NOMO-1 treated with dmso at 0.1 percent for 144 hours (cell line): ENCODE measurements around the gene PROSER3.

ENCODE experiments used
- DNase-seq: peaks from one replicate; lab custom pipeline; 2025; ENCODE audit not compliant: unreplicated experiment; lab: John Stamatoyannopoulos, UW

PROSER3 gene

DNA sequence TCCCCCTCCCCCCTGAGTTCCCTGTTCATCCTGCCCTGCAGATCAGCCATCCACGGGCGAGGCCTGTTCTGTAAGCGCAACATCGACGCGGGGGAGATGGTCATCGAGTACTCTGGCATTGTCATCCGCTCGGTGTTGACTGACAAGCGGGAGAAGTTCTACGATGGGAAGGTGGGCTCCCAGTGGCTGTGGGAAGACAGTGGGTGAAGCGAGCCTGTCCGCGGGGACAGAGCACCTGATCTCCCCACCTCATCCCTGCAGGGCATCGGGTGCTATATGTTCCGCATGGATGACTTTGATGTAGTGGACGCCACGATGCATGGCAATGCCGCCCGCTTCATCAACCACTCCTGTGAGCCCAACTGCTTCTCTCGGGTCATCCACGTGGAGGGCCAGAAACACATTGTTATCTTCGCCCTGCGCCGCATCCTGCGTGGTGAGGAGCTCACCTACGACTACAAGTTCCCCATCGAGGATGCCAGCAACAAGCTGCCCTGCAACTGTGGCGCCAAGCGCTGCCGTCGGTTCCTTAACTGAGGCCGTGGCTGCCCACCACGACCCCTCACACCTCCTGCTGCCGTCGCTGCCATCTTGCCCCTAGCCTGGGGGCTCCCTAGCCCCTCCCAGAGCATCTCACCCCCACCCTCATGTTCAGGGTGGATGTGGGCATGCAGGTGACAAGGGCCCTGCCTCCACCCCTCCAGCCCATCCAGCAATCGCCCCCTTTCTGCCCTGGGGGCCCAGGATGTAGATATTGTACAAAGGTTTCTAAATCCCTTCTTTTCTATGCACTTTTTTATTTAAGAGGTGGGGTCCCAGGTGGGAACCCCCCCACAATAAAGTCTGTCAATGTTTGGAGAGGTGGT, 19.7 kb upstream of the PROSER3 start:
- DNase-seq: no peak

DNA sequence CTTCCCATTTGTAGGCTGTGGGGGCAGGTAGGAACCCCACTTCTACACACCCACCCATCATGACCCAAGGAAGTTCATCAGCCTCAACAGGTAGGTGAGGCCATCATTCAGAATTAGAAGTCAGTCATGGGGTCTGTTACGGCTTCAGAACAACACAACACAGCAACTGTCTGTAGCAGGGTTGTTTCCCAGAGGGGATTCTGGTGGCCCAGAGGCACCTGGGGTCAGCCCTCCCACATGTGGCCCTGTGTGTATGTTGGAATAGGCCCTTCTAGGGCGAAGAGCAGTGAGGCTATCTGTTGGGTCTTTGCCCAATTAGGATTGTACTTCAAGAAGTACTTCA, 19.1 kb upstream of the PROSER3 start:
- DNase-seq: no peak

DNA sequence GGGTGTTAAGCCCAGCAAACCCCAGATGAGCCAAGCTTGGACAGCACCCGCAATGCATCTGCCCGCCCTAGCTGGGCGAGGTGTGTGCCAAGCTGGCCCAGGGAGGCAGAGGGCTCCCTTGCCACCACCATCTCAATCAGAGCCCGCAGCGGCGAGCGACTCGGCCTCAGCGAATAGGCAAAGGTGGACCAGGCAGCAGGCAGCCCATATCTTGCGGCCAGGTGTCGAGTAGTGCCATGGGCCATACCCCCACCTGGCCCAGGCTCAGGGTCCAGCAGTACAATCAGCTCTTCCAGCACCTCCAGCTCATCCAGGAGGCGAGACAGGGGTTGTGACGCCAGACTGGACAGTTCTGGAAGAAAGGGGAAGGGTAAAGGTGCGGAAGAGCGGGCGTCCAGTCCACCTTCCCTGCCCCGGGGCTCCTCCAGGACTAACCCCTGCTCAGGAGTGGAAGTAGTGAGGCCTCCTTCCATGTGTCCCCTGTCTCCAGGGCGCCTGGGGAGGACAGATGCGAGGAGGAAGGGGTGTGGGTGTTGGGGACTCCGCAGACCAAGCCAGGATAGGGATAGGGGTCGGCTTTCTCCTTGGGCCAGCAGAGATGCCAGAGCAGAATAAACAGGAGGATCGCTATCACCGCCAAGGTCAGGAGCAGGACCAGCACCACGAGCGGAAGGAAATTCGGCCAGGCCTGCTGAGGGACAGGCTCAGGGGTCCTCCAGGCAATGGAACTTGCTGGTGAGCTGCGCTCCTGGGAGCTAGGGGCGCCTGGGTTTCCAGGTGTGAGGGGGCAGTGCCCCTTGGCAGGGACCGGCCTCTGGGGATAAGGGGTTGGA, 18.5 kb upstream of the PROSER3 start:
- no peak for DNase-seq

DNA sequence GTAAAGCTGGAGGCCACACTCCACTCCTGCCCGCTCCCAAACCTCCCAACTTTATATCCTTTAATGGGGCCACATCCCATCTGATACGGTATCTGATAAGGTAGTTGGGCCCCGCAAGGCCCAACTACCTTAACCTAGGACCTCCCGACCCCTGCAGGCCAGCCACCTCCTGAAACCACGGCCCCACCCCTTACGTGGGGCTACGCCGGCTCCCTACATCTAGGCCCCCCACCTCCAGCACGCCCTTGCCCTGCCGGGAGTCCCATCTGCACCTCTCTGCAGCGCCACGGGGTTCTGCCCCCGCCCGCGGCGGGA, 17.9 kb upstream of the PROSER3 start:
- no peak for DNase-seq

DNA sequence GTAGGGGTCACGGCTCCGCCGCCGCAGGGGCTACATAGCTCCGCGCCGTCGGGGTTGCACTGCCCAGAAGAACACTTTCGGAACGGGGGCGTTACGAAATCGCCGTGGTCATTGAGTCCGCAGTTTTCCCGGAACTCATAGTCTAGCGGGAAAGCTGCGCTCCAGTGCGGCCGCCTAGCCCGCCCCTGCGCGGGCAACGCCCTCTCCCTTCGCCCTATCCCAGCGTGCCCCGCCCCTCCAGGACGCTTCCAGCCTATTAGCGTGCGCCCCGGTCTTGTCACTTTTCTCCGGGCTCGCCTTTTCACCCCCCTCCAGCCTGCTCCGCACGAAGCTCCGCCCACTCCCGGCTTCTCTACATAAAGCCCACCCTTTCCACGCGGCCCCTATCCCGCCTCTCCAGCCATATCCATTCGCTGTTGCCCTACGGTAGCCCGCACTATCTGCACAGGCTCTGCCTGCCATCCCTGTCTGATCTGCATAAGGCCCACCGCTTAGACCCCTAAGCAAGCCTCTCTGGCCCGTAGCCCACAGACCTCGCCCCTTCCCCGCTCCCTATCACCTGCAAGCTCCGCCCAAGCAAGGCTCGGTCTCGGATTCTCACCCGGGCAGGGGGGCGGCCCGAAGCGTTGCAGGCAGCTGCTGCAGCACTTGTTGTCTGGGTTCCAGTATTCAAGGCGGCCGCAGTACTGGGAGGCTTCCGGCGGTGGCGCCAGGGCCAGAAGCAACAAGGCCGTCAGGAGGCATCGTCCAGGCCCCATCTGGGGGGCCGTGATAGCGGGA, 17.4 kb upstream of the PROSER3 start:
- DNase-seq: peak; percentile 95

DNA sequence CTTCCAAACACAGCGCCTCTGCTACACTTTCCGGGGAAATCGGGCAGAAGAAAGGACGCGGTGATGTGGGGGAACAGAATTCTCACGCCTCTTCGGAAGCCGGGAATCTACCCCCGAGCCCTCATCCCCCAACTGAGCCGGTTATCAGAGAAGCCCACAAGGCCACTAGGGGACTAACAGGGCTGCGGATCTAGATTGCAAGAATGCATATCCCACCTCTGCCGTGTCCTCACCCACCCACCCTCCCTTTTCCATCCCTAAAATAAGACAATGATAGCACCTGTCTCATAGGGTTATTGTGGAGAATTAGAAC, 16.8 kb upstream of the PROSER3 start:
- DNase-seq: no peak

DNA sequence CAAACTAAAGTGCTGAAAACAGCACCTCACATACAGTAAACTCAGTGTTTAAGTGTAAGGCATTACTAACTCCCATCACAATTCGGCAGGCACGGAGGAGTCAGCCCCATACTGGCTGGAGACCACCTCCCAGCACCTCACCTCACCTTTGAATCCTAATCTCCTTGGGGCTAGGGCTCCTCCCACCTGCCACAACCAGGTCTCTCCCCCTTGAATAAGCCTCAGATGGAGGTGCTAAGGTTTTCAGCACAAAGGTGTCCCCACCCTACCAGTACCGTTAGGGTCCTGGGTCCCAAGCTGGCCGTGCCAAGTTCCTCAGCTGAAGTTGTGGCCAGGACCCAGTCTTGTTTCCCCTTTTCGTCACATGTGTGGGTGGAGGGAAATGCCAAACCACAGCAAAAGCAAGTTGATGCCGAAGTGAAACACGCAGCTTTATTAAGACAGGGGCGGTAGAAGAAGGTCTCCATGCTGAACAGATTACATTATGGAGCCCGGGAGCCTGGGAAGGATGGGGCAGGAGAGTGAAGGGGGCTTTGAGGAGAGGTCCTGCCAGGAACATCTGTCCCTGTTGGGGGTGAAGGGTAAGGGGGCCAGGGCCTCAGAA, 15.8 kb upstream of the PROSER3 start, which contains the start of gene IGFLR1:
IGFLR1 (minus strand) TSS at position 332 of the 604 bp plus-strand sequence. CDS start 1,272 bp downstream, outside the sequence.
- peak; percentile 58 for DNase-seq

DNA sequence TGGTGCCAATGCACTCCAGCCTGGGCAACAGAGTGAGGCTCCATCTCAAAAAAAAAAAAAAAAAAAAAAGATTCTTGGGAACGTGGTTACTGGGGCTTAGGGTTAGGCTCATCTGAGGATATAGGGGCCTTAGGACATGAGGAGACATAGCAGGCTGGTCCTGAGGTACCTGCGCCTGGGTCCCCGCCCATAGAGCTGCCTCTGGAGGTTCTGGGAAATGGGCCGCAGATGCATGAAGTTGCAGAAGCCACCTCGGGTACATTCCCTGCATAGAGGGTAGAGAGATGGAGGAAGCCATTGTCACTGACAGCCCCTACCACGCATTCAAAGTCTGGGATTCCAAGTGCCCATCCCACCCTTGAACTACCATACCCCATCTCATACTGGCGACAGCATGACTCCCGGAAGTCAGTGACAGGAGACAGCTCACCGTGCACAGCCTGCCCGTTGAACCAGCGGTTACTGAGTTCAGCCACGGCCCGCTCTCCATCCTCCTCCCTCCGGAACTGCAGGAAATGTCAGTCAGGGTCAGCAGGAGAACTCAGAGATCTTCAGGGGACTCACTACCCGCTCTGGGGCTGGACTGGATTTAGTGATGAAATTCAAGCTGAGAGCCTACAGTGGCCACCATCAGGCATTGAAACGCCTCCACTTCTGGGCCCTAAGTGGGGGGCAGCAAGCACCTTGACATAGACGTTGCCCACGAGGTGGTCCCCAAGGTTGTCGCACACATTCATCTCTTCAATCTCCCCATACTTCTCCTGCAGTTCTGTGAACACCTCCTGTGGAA, 14.1 kb upstream of the PROSER3 start:
- no peak for DNase-seq

DNA sequence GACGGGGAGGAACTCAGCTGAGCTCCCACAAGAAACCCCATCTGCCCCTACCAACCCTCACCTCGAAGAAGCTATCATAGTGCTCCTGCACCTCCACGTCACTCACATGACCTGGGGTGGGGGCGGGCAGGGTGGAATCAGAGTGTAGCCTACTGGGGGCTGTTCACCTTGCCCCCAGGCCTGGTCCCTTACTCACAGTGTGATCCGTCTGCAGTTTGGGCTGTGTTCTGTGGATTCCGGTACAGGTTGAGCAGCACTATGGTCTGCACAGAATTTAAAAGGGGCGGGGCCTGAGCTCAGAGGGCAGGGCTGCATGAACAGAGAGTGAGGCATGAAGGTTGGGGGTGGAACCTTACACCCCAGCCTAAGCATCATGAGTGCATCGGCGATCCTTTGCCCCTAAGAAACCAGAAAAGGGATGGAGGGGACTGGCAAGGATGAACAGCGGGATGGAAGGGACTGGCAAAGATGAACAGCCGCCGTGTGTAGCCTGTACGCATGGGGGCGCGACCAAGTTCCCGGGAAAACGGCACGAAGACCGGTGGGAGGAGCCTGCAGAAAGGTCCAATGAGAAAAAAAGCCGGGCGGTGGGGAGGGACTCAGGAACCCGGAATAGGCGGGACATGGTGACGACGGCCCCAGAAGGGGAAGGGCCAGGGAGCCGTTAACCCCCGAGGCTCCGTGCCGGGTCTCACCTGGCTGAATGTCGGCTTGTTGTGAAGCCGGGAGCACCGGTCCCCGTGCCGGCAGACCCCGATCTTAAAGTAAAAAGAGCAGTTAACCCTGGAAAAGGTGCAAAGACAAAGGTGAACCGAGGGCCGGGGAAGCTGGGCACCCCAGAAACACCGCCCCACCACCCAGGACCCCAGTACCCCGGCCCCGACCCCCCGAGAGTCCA, 13.3 kb upstream of the PROSER3 start:
- peak; percentile 86 for DNase-seq

DNA sequence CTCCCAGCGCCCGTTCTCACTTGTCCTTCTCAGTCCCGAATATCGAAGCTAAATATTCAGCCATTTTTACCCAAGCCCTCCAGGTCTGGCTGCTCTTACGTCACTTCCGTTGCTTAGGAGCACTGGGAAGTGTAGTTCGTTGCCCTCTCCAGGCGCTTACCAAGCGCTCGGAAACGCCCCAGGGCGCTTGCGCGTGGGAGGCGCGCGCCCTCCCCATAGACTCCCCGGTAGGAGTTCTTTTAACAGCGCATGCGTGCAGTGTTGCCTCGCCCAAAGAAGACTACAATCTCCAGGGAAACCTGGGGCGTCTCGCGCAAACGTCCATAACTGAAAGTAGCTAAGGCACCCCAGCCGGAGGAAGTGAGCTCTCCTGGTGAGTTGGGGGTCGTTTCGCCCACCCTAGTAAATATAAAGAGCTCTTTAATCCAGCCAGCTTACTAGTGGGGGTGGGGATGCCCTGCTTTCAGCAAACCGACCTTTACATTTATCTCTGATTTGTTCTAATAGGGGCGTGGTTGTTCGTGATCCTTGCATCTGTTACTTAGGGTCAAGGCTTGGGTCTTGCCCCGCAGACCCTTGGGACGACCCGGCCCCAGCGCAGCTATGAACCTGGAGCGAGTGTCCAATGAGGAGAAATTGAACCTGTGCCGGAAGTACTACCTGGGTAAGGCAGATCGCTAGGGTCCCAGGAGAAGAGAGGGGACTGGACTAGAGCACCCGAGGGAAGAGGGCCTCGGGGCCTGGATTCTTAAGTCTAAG, 12.5 kb upstream of the PROSER3 start, which contains the start of the genes PSENEN and U2AF1L4:
PSENEN (plus strand) TSS at position 324 of the 759 bp plus-strand sequence; CDS start at position 604, 280 bp downstream.
U2AF1L4 (minus strand) TSS at position 91 of the 759 bp plus-strand sequence; CDS start at position 64, 27 bp downstream.
- peak; percentile 96 for DNase-seq

DNA sequence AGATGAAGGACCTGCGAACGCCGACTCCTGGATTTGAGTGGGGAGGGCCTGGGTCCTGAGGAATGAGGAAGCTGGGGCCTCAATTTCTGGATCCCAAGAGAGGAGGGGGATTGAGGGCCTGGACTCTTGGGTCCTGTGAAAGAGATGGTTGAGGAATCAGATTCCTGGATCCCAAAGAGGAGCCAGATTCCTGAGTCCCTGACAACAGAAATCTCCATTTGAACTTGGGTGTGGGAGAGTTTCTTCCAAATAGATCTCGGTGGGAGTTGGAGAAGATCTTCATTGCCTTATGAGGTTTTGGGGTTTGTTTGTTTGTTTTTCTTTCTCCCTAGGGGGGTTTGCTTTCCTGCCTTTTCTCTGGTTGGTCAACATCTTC, 11.9 kb upstream of the PROSER3 start:
- no peak for DNase-seq

DNA sequence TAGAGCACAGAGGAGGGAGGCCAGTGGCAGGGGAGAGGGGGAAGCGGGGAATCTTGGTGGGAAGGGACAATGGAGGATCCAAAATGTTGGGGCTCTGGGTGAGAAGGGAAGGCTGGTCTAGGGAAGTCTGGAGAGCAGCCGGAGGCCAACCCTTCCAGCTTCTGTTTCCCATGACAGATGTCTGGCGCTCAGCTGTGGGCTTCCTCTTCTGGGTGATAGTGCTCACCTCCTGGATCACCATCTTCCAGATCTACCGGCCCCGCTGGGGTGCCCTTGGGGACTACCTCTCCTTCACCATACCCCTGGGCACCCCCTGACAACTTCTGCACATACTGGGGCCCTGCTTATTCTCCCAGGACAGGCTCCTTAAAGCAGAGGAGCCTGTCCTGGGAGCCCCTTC, 11.4 kb upstream of the PROSER3 start:
- no peak for DNase-seq

DNA sequence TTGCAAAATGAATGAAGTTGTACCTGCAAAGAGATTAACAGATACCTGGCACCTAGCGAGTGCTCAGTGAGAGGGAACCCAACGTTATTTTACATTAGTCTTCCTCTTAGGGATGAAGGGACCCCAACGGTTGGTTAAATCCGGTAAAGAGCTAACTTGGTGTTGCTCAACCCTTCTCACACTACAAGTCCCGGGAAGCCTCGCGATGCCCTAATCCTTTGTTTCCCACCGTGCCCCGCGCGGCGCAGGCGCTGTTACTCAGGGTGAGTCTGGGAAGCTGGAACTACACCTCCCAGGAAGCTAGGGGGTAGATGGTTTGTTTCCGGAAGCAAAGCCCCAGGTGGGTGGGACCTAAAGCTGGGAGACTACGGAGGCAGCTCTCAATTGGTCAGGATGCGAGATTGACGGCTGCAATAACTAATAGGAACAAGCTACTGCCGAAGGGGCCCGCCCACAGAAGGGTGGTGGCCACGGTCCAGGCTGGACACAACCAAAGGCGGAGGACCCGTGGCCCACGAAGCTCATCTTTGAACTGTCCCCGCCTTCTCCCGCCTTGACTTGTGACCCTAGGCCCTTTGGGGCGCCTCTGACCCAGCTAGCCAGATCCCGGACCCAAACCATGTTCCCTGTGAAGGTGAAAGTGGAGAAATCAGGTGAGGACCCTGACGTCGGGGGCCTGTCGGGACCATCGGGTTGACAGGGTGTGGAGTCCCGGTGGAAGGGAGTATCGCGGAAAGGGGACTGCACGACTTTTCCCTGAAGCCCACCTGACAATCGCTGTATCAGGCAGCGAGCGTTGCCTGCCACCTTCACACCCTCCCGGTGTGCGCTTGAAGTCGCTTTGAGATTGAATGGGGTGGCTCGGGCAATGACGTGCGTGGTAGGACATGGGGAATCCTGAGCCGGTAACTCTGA, 9.6 kb upstream of the PROSER3 start, which contains the start of gene LIN37:
LIN37 (plus strand) TSS at position 471 of the 915 bp plus-strand sequence; CDS start at position 620, 149 bp downstream.
- DNase-seq: peak; percentile 98

DNA sequence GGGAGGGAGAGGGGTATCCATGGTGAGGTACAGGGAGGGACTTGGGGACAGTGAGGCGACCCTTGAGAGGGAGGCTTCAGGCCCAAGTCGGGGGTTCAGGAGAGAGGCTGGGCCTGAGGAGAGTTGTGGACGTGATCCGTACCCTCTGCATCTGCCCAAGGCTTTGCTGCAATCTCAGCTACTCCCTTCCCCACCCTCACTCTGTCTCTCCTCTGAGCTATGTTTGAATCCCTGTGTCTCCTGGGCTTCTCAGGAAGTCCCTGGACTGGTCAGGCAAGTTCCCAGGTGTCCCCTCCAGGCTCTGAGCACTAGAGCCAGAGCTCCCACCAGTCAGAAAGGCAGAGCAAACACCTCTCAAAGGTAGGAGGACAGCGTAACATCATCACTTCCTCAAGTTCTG, 7.8 kb upstream of the PROSER3 start:
- DNase-seq: no peak

DNA sequence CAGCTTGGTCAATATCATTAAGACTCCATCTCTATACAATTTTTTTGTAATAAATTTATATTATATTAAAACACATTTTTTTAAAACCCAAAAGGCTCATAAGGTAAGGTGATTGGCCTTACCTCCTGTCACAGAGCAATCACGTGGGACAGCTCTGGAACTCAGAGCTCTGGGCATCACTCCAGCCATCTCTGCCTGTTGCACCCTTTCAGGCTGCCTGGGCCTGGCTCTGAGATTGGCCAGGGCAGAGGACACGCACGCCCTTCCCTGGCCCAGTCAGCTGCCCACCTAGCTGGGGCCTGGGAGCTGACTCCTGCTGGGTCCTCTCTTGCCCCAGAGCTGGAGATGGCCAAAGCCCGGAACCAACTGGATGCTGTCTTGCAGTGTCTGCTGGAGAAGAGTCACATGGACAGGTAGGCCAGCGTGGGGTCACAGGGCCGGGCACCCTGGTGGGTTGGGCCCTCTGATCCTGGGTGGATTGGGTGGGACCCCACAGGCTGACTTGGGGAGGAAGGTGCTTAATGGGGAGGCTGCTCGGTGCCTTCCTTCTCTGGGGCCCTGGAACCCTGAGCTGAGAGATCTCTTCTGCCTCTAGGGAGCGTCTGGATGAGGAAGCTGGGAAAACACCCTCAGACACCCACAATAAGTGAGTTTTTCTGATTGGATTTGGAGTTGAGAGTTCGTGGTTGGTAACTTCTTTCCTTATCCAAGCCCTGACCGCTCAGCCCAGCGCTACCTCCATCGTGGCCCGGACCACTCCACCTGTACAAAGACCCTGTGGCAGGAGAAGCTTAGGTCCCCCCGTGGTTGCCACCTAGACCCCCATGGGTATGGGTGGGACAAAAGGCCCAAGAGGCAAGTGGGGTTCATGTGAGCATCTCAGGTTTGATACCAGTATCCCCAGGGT, 5.9 kb upstream of the PROSER3 start:
- DNase-seq: no peak

DNA sequence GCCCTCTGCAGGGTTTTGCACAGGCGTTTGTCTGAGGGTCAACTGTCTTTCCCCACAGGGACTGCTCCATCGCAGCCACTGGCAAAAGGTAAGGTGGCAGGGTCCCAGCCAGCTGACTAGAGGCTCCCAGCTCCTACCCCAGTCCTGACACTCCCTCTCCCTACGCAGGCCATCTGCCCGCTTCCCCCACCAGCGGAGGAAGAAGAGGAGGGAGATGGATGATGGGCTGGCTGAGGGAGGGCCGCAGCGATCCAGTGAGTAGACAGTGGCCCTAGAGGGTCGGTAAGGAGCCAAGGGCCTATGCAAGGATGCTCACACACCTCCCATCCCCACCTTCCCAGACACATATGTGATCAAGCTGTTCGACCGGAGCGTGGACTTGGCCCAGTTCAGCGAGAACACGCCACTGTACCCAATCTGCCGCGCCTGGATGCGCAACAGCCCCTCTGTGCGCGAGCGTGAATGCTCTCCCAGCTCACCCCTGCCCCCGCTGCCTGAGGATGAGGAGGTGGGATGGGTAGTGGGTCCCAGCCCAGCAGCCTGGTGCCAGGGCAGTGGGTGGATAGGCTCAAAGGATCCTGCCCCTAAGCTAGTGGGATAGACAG, 5.1 kb upstream of the PROSER3 start:
- DNase-seq: no peak
